COLO668 (cell line): Measurements from ENCODE around the gene SLC35F3.
"Not testable (repeated sequence)": the region's sequence is repeated elsewhere in the genome, so short reads cannot be mapped to it uniquely, and the experiment has no call there.

Source experiments
- DNase-seq: peaks from one replicate; lab custom pipeline; 2025; ENCODE audit not compliant: unreplicated experiment; lab: John Stamatoyannopoulos, UW

The SLC35F3 gene

DNA sequence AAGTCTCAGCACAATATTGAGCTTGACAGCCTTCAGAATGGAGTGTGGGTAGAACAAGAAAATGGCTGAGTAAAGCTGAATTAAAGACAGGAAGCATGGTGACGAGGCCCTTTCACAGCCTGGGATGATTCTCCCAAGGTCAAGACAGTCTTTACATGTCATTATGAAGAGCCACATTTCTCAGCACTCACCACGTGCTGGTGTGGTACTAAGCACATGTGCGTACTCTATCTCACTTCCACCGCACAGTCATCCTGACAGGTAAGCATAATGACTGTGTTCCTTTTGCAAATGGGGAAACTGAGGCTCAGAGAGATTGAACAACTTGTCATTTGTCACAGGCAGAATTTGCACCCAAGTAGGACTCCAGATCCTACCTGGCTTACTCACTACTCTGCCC, 376.0 kb downstream of the SLC35F3 start:
- no peak for DNase-seq

DNA sequence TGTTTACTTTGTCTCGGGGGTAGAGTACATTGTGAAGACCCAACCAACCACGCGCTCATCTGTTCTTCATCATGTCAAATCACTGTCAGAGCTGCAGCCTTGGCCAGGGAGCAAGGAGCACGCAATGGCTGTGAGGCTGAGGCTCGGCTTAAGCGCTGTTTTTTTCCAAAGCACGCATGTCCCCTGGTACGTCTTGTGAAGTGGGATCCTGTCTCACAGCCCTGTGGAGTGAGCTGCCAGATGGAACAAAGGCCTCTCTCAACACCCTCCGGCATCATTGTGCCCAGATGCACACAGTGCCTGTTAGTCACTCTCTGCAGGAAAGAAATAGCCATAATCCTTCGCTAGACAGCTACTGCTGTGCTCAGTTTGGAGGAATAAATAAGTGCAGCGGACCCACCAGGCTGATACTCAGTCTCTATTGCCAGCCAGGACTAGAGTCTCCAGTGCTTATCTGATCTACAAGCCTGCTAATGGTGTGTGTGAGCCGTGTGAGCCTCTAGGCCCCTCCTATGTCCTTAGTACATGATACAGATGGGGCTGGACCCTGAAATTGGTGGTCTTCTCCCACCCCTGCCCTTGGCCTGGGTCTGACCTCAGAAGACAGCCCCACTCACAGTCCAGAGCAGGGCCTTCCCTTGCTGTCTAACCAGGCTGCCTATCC, 377.5 kb downstream of the SLC35F3 start:
- no peak for DNase-seq

DNA sequence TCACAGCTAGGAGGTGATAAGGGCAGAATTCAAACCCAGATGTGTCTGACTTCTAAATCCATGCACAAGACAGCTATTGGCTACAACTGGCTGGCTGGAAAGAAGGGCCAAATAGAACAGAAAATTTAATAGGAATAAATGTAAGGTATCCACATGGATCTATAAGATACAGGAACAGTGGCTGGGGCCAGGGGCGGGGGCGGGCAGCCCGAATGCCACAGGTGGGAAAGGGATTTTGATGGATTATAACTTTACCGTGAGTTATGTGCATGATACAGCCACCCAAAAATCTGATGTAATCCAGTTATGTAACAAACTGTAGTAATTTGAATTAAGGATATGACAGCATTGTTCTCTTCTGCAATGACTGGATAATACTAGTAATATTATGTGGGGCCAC, 381.7 kb downstream of the SLC35F3 start:
- DNase-seq = no peak

DNA sequence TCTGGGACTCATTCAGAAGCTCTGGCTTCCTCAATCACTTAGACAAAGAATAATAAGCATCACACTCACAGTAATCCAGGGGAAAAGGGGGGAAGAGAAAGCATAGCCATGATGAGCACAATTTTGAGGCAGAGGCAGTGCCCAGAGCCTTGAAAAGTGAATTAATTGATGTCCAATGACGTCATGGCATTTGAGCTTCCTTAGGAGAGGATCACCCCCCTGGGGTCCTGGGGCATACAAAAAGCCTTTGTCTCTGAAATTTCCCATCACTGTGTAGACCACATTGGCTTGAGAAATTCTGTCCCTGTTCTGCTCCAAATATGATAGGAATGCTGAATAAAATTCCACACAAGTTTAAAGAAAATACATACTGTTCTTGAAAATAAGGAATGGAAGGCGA, 384.5 kb downstream of the SLC35F3 start:
- DNase-seq = no peak

DNA sequence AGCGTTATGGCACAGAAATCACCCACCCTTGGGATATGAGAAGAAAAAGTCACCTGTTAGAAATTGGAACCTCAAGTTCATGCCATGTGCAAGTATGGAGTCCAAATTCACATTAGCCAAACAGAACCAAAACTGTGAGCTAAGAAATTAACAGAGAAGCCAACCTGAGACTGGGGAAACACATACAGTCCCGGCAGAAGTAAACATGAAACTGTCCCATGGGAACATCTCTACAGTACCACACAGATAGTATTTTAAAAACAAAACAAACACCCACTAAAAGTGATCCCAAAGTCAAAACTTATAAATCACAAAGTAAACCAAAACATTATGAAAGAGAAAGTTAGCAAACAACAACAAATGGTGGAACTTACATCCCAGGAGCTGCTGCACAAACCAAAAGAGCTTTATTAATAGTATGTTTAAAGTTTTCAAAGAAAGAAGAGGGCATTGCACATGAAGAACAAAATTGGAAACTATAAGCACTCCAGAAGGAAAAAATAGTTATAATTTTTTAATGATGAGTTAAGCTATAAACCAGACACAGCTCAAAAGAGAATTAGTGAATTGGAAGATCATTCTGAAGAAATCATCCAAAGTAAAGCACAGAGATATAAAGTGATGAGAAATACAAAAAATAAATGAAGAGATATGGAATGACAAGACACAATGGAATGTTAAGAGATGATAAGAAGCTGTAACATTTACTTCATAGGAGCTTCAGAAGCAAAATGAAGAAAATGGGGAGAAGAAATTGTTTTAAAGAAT, 385.2 kb downstream of the SLC35F3 start:
- no peak for DNase-seq

DNA sequence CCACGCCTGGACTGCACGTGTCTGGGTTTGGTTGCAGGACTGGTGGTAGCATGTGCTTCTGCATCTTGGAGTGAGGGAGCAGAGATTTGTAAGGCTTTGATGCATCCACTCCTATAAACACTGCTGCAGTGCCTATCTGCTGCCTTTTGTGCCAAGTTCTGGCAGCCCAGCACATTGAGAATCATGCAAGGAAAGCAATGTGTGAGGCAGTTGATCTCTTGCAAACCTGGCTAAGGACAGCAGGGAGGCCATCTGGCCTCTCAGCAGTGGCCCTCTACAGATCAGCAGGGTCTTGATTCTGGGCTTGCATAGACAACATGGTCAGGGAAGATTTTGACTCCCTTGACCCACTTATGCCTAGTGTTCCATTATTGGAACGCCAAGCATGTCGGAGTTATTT, 387.5 kb downstream of the SLC35F3 start:
- no peak for DNase-seq

GRCh38 chr1:234292548-234292947, 388.1 kb downstream of the SLC35F3 start:
- DNase-seq = no peak

- DNase-seq = no peak
Measured at GRCh38 chr1:234294109-234294817, 389.8 kb downstream of the SLC35F3 start.

GRCh38 chr1:234295068-234295467, 390.6 kb downstream of the SLC35F3 start:
- no peak for DNase-seq

DNA sequence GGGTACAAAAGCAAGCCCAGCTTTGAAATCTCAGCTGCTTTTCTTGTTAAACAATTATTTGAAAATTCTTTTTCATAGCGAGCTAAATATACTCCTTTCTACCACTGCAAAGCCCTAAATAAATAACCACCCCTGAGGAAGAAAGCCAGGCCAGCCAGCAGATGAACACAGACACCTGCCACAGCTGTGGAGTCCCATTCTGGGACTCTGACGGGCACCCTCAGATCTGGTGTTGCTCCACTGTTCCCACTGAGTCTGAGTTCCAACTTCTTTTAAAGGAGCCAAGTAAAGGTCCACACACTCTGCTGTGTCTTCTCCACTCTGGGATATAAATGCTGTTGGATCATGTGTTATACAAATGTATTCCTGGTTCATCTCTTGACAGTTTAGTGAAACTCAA, 391.1 kb downstream of the SLC35F3 start:
- no peak for DNase-seq

DNA sequence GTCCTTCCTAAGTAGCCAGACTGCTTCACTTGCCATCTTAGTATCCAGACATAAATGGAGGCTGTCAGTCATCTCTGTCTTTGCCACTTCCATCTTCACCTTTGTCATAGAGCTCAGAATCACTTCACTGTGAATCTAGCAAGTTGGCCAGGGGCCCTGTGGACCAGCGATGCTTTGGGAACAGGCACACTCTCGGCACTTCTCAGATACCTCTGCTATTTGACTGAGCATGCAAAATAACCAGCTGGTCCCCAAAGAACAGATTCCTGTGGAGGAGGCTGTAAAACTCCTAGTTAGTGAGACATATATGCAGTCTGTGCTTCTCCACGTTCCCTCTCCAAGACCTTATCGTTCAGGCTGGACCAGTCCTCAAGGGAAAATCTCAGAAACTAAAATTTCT, 392.0 kb downstream of the SLC35F3 start:
- DNase-seq = no peak

DNA sequence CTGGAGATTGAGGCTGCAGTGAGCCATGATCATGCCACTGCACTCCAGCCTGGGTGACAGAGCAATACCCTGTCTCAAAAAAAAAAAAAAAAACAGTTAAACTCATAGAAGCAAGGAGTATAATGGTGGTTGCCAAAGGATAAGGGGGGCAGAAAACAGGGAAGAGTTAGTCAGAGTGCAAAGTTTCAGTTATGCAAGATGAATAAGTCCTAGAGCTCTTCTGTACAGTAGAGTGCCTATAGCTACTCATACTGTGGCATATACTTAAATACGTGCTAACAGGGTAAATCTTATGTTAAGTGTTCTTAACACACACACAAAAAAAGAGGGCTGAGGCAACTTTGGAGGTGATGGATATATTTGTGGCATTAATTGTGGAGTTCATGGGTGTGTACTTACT, 393.2 kb downstream of the SLC35F3 start:
- DNase-seq = no peak

DNA sequence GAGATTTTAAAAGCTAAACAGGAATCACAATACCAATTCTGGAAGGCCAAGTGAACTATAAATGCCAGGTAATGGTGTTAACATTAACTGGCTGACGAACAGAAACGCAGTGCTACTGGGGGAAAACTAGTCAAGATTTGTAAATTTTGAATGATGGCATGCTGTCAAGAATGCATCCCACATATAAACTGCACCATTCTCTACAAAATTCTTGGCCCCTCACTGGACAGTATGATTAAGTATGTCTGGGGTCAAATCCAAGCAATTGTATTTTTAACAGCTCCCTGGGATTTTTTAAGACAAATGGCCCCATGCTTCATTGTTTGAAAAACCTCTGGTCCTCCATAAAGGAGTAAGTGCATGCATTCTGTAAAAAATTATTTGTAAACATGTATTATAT, 395.6 kb downstream of the SLC35F3 start:
- DNase-seq = no peak

DNA sequence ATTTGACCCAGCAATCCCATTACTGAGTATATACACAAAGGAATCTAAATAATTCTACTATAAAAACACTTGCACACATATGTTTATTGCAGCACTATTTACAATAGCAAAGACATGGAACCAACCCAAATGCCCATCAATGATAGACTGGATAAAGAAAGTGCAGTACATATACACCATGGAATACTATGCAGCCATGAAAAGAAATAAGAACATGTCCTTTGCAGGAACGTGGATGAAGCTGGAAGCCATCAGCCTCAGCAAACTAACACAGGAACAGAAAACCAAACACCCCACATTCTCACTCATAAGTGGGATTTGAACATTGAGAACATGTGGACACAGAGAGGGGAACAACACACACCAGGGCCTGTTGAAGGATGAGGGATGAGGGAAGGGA, 397.2 kb downstream of the SLC35F3 start:
- DNase-seq = not testable (repeated sequence)

DNA sequence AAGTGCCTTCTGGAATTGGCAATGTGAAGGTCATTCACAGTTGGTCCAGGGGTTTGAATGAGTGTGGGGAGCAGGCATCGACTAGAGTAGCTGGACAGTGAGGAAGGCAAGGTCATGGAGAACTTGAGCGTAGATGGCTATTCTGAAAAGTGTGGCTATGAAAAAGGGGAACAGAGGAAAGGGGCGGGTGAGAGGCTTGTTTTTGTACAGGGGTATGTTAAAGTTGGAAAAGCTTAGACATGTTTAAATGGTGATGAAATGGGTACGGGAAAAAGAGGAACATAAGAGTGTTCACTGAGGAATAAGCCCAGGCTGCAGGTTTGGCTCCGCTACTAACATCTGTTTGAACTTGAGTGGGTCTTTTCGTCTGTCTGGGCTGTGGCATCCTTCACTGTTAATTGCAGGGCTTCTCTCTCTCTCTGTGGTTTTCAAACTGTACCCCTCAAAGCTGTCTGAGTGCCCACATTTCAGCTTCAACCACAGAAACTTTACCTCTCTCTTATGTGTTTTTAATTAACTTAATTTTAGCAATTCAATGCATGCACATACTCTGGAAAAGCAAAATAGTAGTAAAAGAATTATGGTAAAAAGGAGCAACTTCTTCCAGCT, 398.0 kb downstream of the SLC35F3 start:
- DNase-seq = no peak

GRCh38 chr1:234303231-234303630, 398.8 kb downstream of the SLC35F3 start:
- no peak for DNase-seq

DNA sequence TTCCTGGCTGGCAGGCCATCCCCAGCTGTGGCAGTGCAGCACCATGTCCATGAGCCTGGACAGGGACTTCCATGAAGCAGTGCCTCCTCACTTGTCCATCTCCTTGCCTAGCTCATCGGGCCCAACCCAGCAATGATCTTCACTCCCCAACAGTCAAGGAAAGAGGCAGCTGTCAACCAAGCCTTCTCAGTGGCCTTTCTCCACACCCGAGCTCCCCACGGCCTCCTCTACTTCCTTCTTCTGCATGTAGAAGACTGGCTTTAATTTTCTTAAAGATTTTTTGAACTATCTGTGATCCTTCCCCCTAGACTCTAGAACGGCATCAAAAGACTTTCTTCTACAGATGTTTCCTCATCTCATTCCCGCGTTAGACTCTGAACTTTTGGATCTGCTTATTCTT, 403.2 kb downstream of the SLC35F3 start:
- DNase-seq = no peak

GRCh38 chr1:234309243-234309597, 404.7 kb downstream of the SLC35F3 start:
- no peak for DNase-seq

DNA sequence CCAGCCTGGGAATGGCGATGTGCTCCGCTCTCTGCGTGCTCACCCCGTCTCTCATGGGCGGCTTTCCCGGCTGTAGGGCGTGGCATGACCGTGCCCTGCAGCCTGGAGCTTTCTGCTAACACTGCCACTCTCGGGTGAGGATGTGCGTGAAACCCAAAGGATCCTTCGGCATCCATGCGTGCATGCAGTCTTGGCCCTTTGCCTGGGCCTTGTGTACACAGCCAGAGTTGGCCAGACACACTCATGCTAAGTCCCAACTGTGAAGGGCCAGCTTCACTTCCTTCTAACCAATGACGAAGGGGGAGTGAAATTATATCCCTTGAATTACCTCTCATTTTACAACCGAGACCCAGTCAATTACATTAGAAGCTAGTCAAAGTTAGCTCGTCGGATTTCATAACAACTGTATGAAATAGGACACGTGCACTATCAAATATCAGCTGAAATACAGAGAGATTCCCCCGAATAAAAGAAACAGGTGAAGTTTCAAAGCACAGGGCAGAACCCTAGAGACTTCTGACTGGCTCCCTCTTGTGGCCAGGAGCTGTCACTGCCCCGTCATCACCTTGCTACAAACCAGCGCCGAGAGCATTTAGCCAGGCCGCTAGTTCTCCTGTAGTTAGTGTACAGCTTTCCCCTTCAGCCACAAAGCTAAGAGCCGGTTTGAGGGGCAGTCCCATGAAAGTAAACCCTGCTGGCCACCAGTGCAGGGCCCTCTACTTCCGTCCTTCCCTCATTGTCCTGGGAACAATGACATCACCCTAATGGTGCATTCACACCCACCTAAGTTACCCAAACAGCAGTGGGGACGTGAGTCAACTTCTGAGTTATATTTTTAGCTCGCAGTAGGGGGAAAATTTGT, 405.4 kb downstream of the SLC35F3 start:
- peak; percentile 87 for DNase-seq

- DNase-seq = no peak
Measured at GRCh38 chr1:234310460-234310817, 406.0 kb downstream of the SLC35F3 start.

GRCh38 chr1:234311414-234311813, 406.9 kb downstream of the SLC35F3 start:
- DNase-seq = no peak
